Esophagus squamous epithelium (tissue), 4 donors: Measurements from ENCODE around the gene ORM1.

ENCODE experiments used
- CTCF ChIP-seq, 6 experiments: fragments of 450-650 bp in 4 of 6; fragments of 200-600 bp in 2 of 6; sonication (generic) in 2 of 6; IDR thresholded peaks; one replicate each; pipeline ENCODE4 v1.5.1; 2016 to 2019; ENCODE audit warnings: antibody characterized with exemption in 6 of 6, mild to moderate bottlenecking in 4 of 6, moderate library complexity in 4 of 6
- POLR2A ChIP-seq, 4 donors: fragments of 450-650 bp; IDR thresholded peaks; one replicate each; pipeline ENCODE4 v1.6.1; 2017; ENCODE audit warnings: antibody characterized with exemption in 4 of 4, mild to moderate bottlenecking in 4 of 4, moderate library complexity in 3 of 4

- no peak for TF ChIP-seq CTCF (IDR thresholded peaks at IDR 0.05)
- no peak for TF ChIP-seq POLR2A (IDR thresholded peaks at IDR 0.05)
Measured at GRCh38 chr9:114303571-114303970, 19.3 kb upstream of the ORM1 start.
